Measurements from ENCODE around the gene EMC1. TPM values are rescaled to one million over a fixed set of nuclear protein-coding genes. Genes with fewer than 3 reads are reported as not detected.
A peak's percentile ranks its signal among the peaks of the same experiment; 100 is the strongest.

Gene EMC1
- total RNA-seq, 1 experiment from 2014 or later, result 60.0 TPM

- Histone ChIP-seq H3K79me2 (ENCODE audit: insufficient read depth, low read length) (no peaks in the 10 kb centered on the region), H3K79me1 (ENCODE audit: insufficient read depth, low read depth, low read length, poor library complexity, severe bottlenecking) (no peaks in the 10 kb centered on the region), H3K23ac (ENCODE audit: insufficient read length, low read depth, low read length) (no peak overlapping the region), H2AFZ (ENCODE audit: low read length) (no peak overlapping the region), H3K27me3 (ENCODE audit: insufficient read depth, low read length) (no peaks in the 10 kb centered on the region), H4K8ac (replicated peaks; ENCODE audit: insufficient read length, low read depth, low read length) (no peak overlapping the region), H3K4me1 (ENCODE audit: insufficient read depth, low read length) (no peaks in the 10 kb centered on the region), H2BK20ac (ENCODE audit: low read depth, low read length, poor library complexity, severe bottlenecking) (no peak overlapping the region), H3K14ac (ENCODE audit: insufficient read depth, low read length) (no peak overlapping the region), H2BK15ac (ENCODE audit: low read depth, low read length) (no peak overlapping the region), H3K27ac (ENCODE audit: insufficient read length, low read depth, low read length) (no peak overlapping the region), H2BK5ac (ENCODE audit: insufficient read length, low read length) (no peak overlapping the region), H3K9me3 (ENCODE audit: control insufficient read depth, low read depth, low read length) (no peaks in the 10 kb centered on the region), H3T11ph (ENCODE audit: low read length) (no peak overlapping the region), H3K23me2 (ENCODE audit: insufficient read length, low read depth, low read length, poor library complexity, severe bottlenecking) (no peaks in the 10 kb centered on the region), H4K5ac (ENCODE audit: insufficient read length, low read depth, low read length) (no peak overlapping the region), H4K20me1 (ENCODE audit: control insufficient read depth, insufficient read depth, insufficient read length) (peaks cover 3% of the 10 kb centered on the region), H2AK5ac (ENCODE audit: insufficient read length, low read length) (no peak overlapping the region), H2BK120ac (ENCODE audit: low read depth, low read length, poor library complexity, severe bottlenecking) (no peak overlapping the region), H3K18ac (ENCODE audit: insufficient read length, low read depth, low read length) (no peak overlapping the region), H3K56ac (ENCODE audit: insufficient read length, low read depth, low read length) (no peak overlapping the region), H3K9ac (ENCODE audit: extremely low read depth, insufficient read length, low read length) (no peak overlapping the region), H4K91ac (ENCODE audit: insufficient read length, low read depth, low read length) (no peak overlapping the region), H3K4me2 (ENCODE audit: insufficient read depth, insufficient read length, low read length) (no peak overlapping the region), H2BK12ac (ENCODE audit: insufficient read length, low read depth, low read length) (no peak overlapping the region), H3K4ac (ENCODE audit: low read depth, low read length) (no peak overlapping the region)
- Mint-ChIP-seq H3K4me1 (no peaks in the 10 kb centered on the region), H3K27ac (peak overlapping the region in 1 of 3 experiments; percentile 6; a peak in 1 of 7 replicates), H3K36me3 (ENCODE audit: insufficient read depth in 1 of 3, low read depth in 3 of 3) (peaks cover 34 to 85% (median 79%) of the 10 kb centered on the region in 3 experiments; a peak in 6 of 7 replicates), H3K9me3 (no peaks in the 10 kb centered on the region), H3K4me3 (no peak overlapping the region; a peak in 1 of 5 replicates), H3K27me3 (ENCODE audit: low read depth) (no peaks in the 10 kb centered on the region)
- no peak for DNase-seq
- WGBS (ENCODE audit: extremely low coverage, insufficient read length, low lambda C conversion rate), result no CpG with 5 or more reads among the region's 5 CpGs
- no peak for TF ChIP-seq CTCF (conservative IDR thresholded peaks at IDR 0.05)
Observed at GRCh38 chr1:19178734-19179398, 72.5 kb downstream of the EMC1 start.

All from H9 (cell line).